ENCODE data around the gene TLL1. TPM values are rescaled to one million over a fixed set of nuclear protein-coding genes. Genes with fewer than 3 reads are reported as not detected.

The TLL1 gene
- polyA plus RNA-seq, 1 experiment: not detected

GRCh38 chr4:166146806-166147540 is 273.9 kb downstream of the TLL1 start:
- no peak overlapping the region for H3K27ac ChIP-seq (ENCODE audit: low read depth, low read length)
- DNase-seq (ENCODE audit: low read depth, low spot score): no peak
- CTCF ChIA-PET: no interaction called here
- H3K9me3 ChIP-seq (ENCODE audit: control insufficient read depth, insufficient read depth, low read length): no peaks in the 10 kb centered on the region; the same call in 1 of the 2 replicates
- H3K27me3 ChIP-seq (ENCODE audit: control insufficient read depth, insufficient read depth, low read length): no peaks in the 10 kb centered on the region
- TF ChIP-seq CTCF (IDR thresholded peaks at IDR 0.05; ENCODE audit: low read depth, low read length): no peak
- H3K4me3 ChIP-seq (ENCODE audit: low read depth, low read length): no peak overlapping the region
- POLR2A ChIA-PET: no interaction called here

Small RNAs within 50 kb of the gene (small RNA-seq; reads per million reads assigned to genes)
- gene RNA5SP170 (ENCODE audit: insufficient read length, low read depth): not detected

Data from AG04450 (cell line).